CD4-positive, alpha-beta memory T cell (primary cell): ENCODE measurements around the gene CBX8. TPM values are rescaled to one million over a fixed set of nuclear protein-coding genes. Genes with fewer than 3 reads are reported as not detected.

Source experiments
- polyA plus RNA-seq, 2 donors: library from polyadenylated mRNA; unstranded; fragments of 300-500 nt; fragmentation: Illumina TruSeq; gene quantifications; one replicate each; pipeline ENCODE4 v1.2.3, GENCODE V29; 2021
- total RNA-seq, 2 experiments: library from RNA; stranded (reverse); gene quantifications; one replicate each; pipeline ENCODE4 v1.2.3, GENCODE V29; 2021

CBX8 gene
- total and polyA plus RNA-seq, 4 experiments from 2014 or later = 0.29 to 4.1 (median 1.6) TPM

Other genes with a start within 250 kb of the CBX8 start
- gene RBFOX3, start 186.0 kb downstream of the CBX8 start, total RNA-seq = not detected
- under 1 TPM in 1 of 2 donors, not detected in 1; 0.15 TPM for gene RBFOX3, start 186.0 kb downstream of the CBX8 start, polyA plus RNA-seq
- gene ENPP7, start 66.1 kb downstream of the CBX8 start, total RNA-seq = under 1 TPM in 1 of 2 experiments, not detected in 1; 0.20 TPM
- under 1 TPM in 1 of 2 donors, not detected in 1; 0.15 TPM for gene ENPP7, start 66.1 kb downstream of the CBX8 start, polyA plus RNA-seq
- under 1 TPM; 0.06 to 0.44 TPM for gene CBX2, start 18.9 kb downstream of the CBX8 start, total RNA-seq
- not detected for gene CBX2, start 18.9 kb downstream of the CBX8 start, polyA plus RNA-seq
- 10 to 100 TPM; 64.7 to 65.7 TPM for gene CBX4, start 42.4 kb upstream of the CBX8 start, total RNA-seq
- gene CBX4, start 42.4 kb upstream of the CBX8 start, polyA plus RNA-seq = 1 to 10 TPM; 1.2 to 9.7 TPM
- 1 to 10 TPM; 1.3 to 1.8 TPM for gene TBC1D16, start 238.8 kb upstream of the CBX8 start, total RNA-seq
- 1 to 10 TPM in 1 of 2 donors, not detected in 1; 1.2 TPM for gene TBC1D16, start 238.8 kb upstream of the CBX8 start, polyA plus RNA-seq
- gene CCDC40, start 239.6 kb upstream of the CBX8 start, total RNA-seq = 1 to 10 TPM in 1 of 2 experiments, under 1 TPM in 1; 0.28 to 1.3 TPM
- gene CCDC40, start 239.6 kb upstream of the CBX8 start, polyA plus RNA-seq = not detected